Calu3 (cell line): ENCODE data around the gene PILRA. TPM values are rescaled to one million over a fixed set of nuclear protein-coding genes. Genes with fewer than 3 reads are reported as not detected.
"Not testable (repeated sequence)": the region's sequence is repeated elsewhere in the genome, so short reads cannot be mapped to it uniquely, and the experiment has no call there.

Experiments
- BruUV-seq: library from RNA; stranded (reverse); fragments of 400-500 nt; replicated peaks from 2 replicates; lab custom pipeline; 2021; lab: Mats Ljungman, UMichigan
- CTCF ChIA-PET: fragments of 300-600 bp; sonication (Branson Sonifier 250); formaldehyde crosslinking; loops from one replicate; lab custom pipeline; 2022; ENCODE audit warnings: antibody characterized with exemption; lab: Charles Lee
- DNase-seq: peaks from one replicate; pipeline ENCODE4 v3.0.0; 2022
- H3K27ac Mint-ChIP-seq: one replicate; pipeline ENCODE4 v1.8.0; 2022; ENCODE audit warnings: mixed read lengths; ENCODE audit not compliant: unreplicated experiment
- H3K27me3 Mint-ChIP-seq: one replicate; pipeline ENCODE4 v1.8.0; 2022; ENCODE audit warnings: mixed read lengths; ENCODE audit not compliant: unreplicated experiment
- H3K36me3 Mint-ChIP-seq: one replicate; pipeline ENCODE4 v1.8.0; 2022; ENCODE audit warnings: mild to moderate bottlenecking, moderate library complexity, mixed read lengths; ENCODE audit not compliant: insufficient read depth, unreplicated experiment
- H3K4me1 Mint-ChIP-seq: one replicate; pipeline ENCODE4 v1.8.0; 2022; ENCODE audit warnings: mild to moderate bottlenecking, low read depth, mixed read lengths; ENCODE audit not compliant: unreplicated experiment
- H3K4me3 Mint-ChIP-seq: one replicate; pipeline ENCODE4 v1.8.0; 2022; ENCODE audit warnings: mild to moderate bottlenecking, low read depth, moderate library complexity, mixed read lengths; ENCODE audit not compliant: unreplicated experiment
- H3K9me3 Mint-ChIP-seq: one replicate; pipeline ENCODE4 v1.8.0; 2022; ENCODE audit warnings: low read depth, mixed read lengths; ENCODE audit not compliant: unreplicated experiment
- intact Hi-C: fragments of 100-400 bp; cut with micrococcal nuclease; formaldehyde crosslinking; loops from one replicate; pipeline ENCODE4 v1.10.0; 2022; ENCODE audit not compliant: unreplicated experiment
- total RNA-seq: library from RNA; stranded (reverse); gene quantifications from 2 replicates; pipeline ENCODE4 v1.2.3, GENCODE V29; 2022
- TF ChIP-seq, protein P1 (sequence below): fragments of 200-600 bp; IDR thresholded peaks from one replicate; pipeline ENCODE4 v1.8.0; 2022; ENCODE audit warnings: antibody characterized with exemption; ENCODE audit not compliant: unreplicated experiment

PILRA gene
- total RNA-seq, 1 experiment from 2014 or later: 3.1 TPM

DNA sequence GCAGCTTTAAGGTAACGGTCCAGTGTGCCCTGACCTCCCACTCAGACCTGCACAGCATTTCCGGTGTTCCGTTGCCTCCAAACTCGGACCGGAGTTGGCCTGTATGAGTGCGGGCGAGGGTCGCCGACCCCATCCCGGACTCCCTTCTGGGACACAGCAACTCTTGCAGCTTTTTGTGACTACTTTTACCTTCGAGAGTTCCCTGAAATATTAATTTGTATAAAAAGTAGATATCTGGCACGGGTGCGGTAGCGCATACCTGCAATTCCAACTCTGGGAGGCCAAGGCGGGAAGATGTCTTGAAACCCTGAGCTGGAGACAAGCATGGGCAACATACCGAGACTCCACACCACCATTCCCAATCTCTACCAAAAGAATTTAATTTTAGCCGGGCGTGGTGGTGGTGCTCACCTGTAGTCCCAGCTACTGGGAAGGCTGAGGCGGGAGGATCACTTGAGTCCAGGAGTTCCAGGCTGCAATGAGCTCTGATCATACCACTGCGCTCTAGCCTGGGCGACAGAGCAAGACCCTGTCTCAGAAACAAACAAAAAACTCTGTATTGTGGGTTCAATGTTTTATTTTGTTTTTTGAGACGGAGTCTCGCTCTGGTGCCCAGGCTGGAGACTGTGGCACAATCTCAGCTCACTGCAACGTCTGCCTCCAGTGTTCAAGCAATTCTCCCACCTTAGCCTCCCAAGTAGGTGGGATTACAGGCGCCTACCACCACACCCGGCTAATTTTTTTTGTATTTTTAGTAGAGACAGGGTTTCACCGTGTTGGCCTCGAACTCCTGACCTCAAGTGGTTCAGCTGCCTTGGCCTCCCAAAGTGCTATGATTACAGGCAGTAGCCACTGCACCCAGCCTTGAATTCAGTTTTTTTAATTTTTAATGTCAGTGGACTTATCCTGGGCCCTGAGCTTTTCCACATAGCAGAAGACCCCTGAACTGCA, 64.1 kb downstream of the PILRA start:
- Mint-ChIP-seq H3K9me3 (no peaks in the 10 kb centered on the region), H3K36me3 (peaks cover 40% of the 10 kb centered on the region), H3K4me3 (no peak overlapping the region), H3K27ac (no peak overlapping the region), H3K4me1 (peaks cover 10% of the 10 kb centered on the region), H3K27me3 (no peaks in the 10 kb centered on the region)
- BruUV-seq: no TSS peak
- TF ChIP-seq, protein P1, sequence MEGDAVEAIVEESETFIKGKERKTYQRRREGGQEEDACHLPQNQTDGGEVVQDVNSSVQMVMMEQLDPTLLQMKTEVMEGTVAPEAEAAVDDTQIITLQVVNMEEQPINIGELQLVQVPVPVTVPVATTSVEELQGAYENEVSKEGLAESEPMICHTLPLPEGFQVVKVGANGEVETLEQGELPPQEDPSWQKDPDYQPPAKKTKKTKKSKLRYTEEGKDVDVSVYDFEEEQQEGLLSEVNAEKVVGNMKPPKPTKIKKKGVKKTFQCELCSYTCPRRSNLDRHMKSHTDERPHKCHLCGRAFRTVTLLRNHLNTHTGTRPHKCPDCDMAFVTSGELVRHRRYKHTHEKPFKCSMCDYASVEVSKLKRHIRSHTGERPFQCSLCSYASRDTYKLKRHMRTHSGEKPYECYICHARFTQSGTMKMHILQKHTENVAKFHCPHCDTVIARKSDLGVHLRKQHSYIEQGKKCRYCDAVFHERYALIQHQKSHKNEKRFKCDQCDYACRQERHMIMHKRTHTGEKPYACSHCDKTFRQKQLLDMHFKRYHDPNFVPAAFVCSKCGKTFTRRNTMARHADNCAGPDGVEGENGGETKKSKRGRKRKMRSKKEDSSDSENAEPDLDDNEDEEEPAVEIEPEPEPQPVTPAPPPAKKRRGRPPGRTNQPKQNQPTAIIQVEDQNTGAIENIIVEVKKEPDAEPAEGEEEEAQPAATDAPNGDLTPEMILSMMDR: no peak
- CTCF ChIA-PET: interaction anchor here (0.5 kb wide), 1 partner anchor 320 kb away, joined by 3 read pairs; no protein-coding TSS in a partner anchor
- intact Hi-C loops: no loop called here
- no peak for DNase-seq

DNA sequence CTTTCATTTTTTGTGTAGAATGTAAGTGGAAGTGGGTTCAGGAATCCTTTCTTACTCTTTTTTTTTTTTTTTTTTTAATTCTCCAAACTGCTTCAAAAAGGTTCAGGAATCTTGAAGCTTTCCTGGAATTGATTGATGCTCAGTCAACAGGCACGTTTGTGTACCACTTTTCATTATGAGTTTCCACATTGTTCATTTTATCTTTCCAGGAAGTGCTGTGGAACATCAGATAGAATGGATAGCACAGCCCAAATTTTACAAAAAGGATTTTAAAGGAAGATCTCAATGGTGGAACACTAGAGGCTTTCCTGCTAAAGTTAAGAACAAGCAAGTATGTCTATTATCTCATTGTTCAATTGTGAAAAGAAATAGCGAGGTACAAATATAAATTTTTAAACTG, 64.9 kb downstream of the PILRA start:
- no TSS peak for BruUV-seq
- intact Hi-C loops: no loop called here
- Mint-ChIP-seq H3K4me1 (peaks cover 10% of the 10 kb centered on the region), H3K27ac (no peak overlapping the region), H3K4me3 (no peak overlapping the region), H3K9me3 (no peaks in the 10 kb centered on the region), H3K27me3 (no peaks in the 10 kb centered on the region), H3K36me3 (peaks cover 35% of the 10 kb centered on the region)
- CTCF ChIA-PET: no interaction called here
- TF ChIP-seq, protein P1: no peak
- no peak for DNase-seq

DNA sequence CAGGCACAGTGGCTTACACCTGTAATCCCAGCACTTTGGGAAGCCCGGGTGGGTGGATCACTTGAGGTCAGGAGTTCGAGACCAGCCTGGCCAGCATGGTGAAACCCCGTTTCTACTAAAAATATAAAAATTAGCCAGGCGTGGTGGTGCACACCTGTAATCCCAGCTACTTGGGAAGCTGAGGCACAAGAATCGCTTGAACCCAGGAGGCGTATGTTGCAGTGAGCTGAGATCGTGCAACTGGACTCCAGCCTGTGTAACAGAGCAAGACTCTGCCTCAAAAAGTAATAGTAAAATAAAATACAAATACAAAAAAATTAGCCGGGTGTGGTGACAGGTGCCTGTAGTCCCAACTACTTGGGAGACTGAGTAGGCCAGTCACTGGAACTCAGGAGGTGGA, 65.4 kb downstream of the PILRA start:
- peaks cover 30% of the 10 kb centered on the region for H3K36me3 Mint-ChIP-seq
- H3K27me3 Mint-ChIP-seq, BruUV-seq, DNase-seq, H3K4me3 Mint-ChIP-seq, H3K27ac Mint-ChIP-seq, H3K9me3 Mint-ChIP-seq, CTCF ChIA-PET, intact Hi-C loops: not testable (repeated sequence)
- peaks cover 10% of the 10 kb centered on the region for H3K4me1 Mint-ChIP-seq

DNA sequence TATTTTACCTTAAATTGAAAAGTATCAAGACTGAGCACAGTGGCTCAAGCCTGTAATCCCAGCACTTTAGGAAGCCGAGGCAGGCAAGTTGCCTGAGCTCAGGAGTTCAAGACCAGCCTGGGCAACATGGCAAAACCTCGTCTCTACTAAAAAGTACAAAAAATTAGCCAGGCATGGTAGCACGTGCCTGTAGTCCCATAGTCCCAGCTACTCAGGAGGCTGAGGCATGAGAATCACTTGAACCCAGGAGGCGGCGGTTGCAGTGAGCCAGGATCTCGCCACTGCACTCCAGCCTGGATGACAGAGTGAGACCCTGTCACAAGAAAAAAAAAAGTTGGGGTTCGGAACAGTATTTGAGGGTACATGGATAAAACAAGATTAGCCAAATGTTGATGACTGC, 66.0 kb downstream of the PILRA start:
- H3K27me3 Mint-ChIP-seq, H3K4me3 Mint-ChIP-seq, DNase-seq, H3K9me3 Mint-ChIP-seq, H3K4me1 Mint-ChIP-seq, BruUV-seq, H3K27ac Mint-ChIP-seq, intact Hi-C loops, CTCF ChIA-PET: not testable (repeated sequence)
- H3K36me3 Mint-ChIP-seq: peaks cover 25% of the 10 kb centered on the region

DNA sequence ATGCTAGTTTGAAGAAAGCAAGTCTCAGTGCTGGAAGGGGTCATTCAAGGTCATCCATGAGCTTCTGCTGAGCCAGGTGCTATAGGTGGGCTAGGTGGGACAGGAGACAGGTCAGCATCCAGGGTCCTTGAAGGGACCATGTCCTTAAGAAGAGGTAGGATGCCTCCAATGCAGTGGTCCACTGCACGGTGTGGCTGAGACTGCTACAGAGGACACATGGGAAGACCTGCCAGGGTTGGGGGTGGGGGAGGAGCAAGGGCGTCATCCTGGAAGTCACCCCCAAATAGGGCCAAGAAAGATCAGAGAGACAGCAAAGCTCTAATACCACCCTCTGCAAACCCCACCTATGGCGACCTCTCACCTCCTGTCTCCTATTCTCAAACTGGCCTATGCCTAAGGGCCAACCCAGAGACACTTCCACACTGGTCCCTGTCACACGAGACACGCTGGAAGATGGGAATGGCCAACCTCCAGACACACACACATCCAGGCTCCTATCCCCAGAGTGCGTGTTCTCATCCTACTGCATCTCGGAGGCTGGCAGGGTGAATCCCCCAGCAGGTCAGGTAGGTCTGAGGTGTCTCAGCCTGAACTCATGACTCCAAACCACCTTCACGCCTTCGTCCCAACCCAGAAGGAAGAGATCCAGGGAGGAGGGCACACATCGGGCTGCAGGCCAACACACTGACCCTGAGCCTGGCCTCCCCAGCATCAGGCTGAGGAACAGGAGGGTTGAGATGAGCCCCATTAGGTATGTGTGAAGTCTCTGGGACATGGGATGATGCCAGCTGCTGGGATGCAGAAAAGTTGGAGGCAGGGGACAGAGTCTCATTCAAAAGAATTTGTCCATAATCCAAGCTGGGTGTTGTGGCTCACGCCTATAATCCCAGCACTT, 68.6 kb downstream of the PILRA start:
- Mint-ChIP-seq H3K27ac (no peak overlapping the region), H3K27me3 (no peaks in the 10 kb centered on the region), H3K4me1 (no peaks in the 10 kb centered on the region), H3K36me3 (no peaks in the 10 kb centered on the region), H3K9me3 (no peaks in the 10 kb centered on the region), H3K4me3 (no peak overlapping the region)
- BruUV-seq: no TSS peak
- TF ChIP-seq, protein P1: no peak
- intact Hi-C loops: no loop called here
- DNase-seq: no peak
- CTCF ChIA-PET: no interaction called here
